KMS-11 (cell line): Measurements from ENCODE around the gene MYH15.

Experiments used
- H2AFZ ChIP-seq: fragments of 200-600 bp; sonication (generic); 2 replicates; pipeline ENCODE4 v1.6.1; 2016; ENCODE audit warnings: antibody characterized with exemption, mixed run types, low read depth
- H3K27ac ChIP-seq: fragments of 200-600 bp; sonication (generic); 2 replicates; pipeline ENCODE4 v1.6.1; 2016; ENCODE audit warnings: mild to moderate bottlenecking, mixed run types
- H3K27me3 ChIP-seq: fragments of 200-600 bp; sonication (generic); 2 replicates; pipeline ENCODE4 v1.6.1; 2017; ENCODE audit warnings: mild to moderate bottlenecking, low read depth, mixed run types, moderate library complexity; ENCODE audit not compliant: insufficient read depth
- H3K36me3 ChIP-seq: fragments of 200-600 bp; sonication (generic); 2 replicates; pipeline ENCODE4 v1.6.1; 2017; ENCODE audit warnings: mild to moderate bottlenecking, mixed run types; ENCODE audit not compliant: insufficient read depth
- H3K4me1 ChIP-seq: fragments of 200-600 bp; sonication (generic); 2 replicates; pipeline ENCODE4 v1.6.1; 2016; ENCODE audit warnings: mild to moderate bottlenecking, low read depth, mixed run types; ENCODE audit not compliant: poor library complexity, severe bottlenecking
- H3K4me2 ChIP-seq: fragments of 200-600 bp; sonication (generic); 2 replicates; pipeline ENCODE4 v1.7.0; 2016; ENCODE audit warnings: mild to moderate bottlenecking, mixed run types
- H3K4me3 ChIP-seq: fragments of 200-600 bp; sonication (generic); IDR thresholded peaks from 2 replicates; pipeline ENCODE4 v1.6.1; 2017; ENCODE audit warnings: low read depth, low read length, mixed read lengths; ENCODE audit not compliant: insufficient read depth
- H3K79me2 ChIP-seq: fragments of 200-600 bp; sonication (generic); 2 replicates; pipeline ENCODE4 v1.6.1; 2016; ENCODE audit warnings: low read depth, mixed run types; ENCODE audit not compliant: insufficient read depth
- H3K9ac ChIP-seq: fragments of 200-600 bp; sonication (generic); 2 replicates; pipeline ENCODE4 v1.6.1; 2016; ENCODE audit warnings: mild to moderate bottlenecking, mixed run types
- H4K20me1 ChIP-seq: fragments of 200-600 bp; sonication (generic); 2 replicates; pipeline ENCODE4 v1.6.1; 2016; ENCODE audit warnings: mild to moderate bottlenecking, mixed run types; ENCODE audit not compliant: insufficient read depth
- CTCF ChIP-seq: fragments of 200-600 bp; sonication (generic); conservative IDR thresholded peaks from 2 replicates; pipeline ENCODE4 v1.6.1; 2017; ENCODE audit warnings: low read depth, mild to moderate bottlenecking, antibody characterized with exemption, low read length, moderate library complexity, mixed read lengths

The MYH15 gene

GRCh38 chr3:108461661-108462111 is 48.7 kb downstream of the MYH15 start:
- Histone ChIP-seq H3K79me2 (no peaks in the 10 kb centered on the region), H3K9ac (no peak overlapping the region), H2AFZ (no peak overlapping the region), H3K4me3 (no peak overlapping the region), H3K36me3 (no peaks in the 10 kb centered on the region), H3K27me3 (no peaks in the 10 kb centered on the region), H4K20me1 (no peaks in the 10 kb centered on the region), H3K4me2 (no peak overlapping the region; the same call in 1 of the 2 replicates), H3K4me1 (peaks cover 8% of the 10 kb centered on the region), H3K27ac (no peak overlapping the region)
- no peak for TF ChIP-seq CTCF

GRCh38 chr3:108459225-108459624 is 51.2 kb downstream of the MYH15 start:
- no peak overlapping the region for H3K27ac ChIP-seq
- no peak for TF ChIP-seq CTCF
- no peaks in the 10 kb centered on the region for H4K20me1 ChIP-seq

GRCh38 chr3:108455212-108455705 is 55.1 kb downstream of the MYH15 start:
- Histone ChIP-seq H3K79me2 (no peaks in the 10 kb centered on the region), H2AFZ (no peak overlapping the region), H3K4me2 (no peak overlapping the region), H3K9ac (no peak overlapping the region), H3K4me1 (no peaks in the 10 kb centered on the region), H3K27me3 (no peaks in the 10 kb centered on the region), H4K20me1 (no peaks in the 10 kb centered on the region), H3K27ac (no peak overlapping the region), H3K36me3 (no peaks in the 10 kb centered on the region), H3K4me3 (no peak overlapping the region)
- TF ChIP-seq CTCF: no peak

More at GRCh38 chr3:108459225-108459624, 51.2 kb downstream of the MYH15 start:
- Histone ChIP-seq H3K9ac (no peak overlapping the region), H3K4me2 (no peak overlapping the region), H3K27me3 (no peaks in the 10 kb centered on the region), H3K36me3 (no peaks in the 10 kb centered on the region), H3K79me2 (no peaks in the 10 kb centered on the region), H3K4me3 (no peak overlapping the region), H3K4me1 (peaks cover 8% of the 10 kb centered on the region), H2AFZ (no peak overlapping the region)

- H3K4me2 ChIP-seq: no peak overlapping the region
- no peaks in the 10 kb centered on the region for H4K20me1 ChIP-seq
- H3K79me2 ChIP-seq: no peaks in the 10 kb centered on the region
- no peaks in the 10 kb centered on the region for H3K27me3 ChIP-seq
- no peak overlapping the region for H3K27ac ChIP-seq
- no peaks in the 10 kb centered on the region for H3K36me3 ChIP-seq
- H3K9ac ChIP-seq: no peak overlapping the region
- no peak overlapping the region for H2AFZ ChIP-seq
- no peak for TF ChIP-seq CTCF
- H3K4me3 ChIP-seq: no peak overlapping the region
- no peaks in the 10 kb centered on the region for H3K4me1 ChIP-seq
These were observed 56.8 kb downstream of the MYH15 start for GRCh38 chr3:108453565-108453964.
